Suprapubic skin (tissue), 4 donors: Measurements from ENCODE around the gene UBAC1.

Experiments
- EP300 ChIP-seq: sonication (generic); formaldehyde crosslinking; IDR thresholded peaks from one replicate; pipeline ENCODE4 v1.6.1; 2017; ENCODE audit warnings: antibody characterized with exemption
- POLR2AphosphoS5 ChIP-seq, 3 donors: sonication (generic); formaldehyde crosslinking; IDR thresholded peaks; one replicate each; pipeline ENCODE4 v1.6.1; 2017; ENCODE audit warnings: antibody characterized with exemption in 3 of 3
- TF ChIP-seq, protein P1 (sequence below), 2 donors: fragments of 200-600 bp in 1 of 2; fragments of 450-650 bp in 1 of 2; sonication (generic) in 1 of 2; IDR thresholded peaks; one replicate each; pipeline ENCODE4 v1.5.1; 2016 to 2019; ENCODE audit warnings: antibody characterized with exemption in 2 of 2, mild to moderate bottlenecking in 1 of 2, moderate library complexity in 1 of 2

DNA sequence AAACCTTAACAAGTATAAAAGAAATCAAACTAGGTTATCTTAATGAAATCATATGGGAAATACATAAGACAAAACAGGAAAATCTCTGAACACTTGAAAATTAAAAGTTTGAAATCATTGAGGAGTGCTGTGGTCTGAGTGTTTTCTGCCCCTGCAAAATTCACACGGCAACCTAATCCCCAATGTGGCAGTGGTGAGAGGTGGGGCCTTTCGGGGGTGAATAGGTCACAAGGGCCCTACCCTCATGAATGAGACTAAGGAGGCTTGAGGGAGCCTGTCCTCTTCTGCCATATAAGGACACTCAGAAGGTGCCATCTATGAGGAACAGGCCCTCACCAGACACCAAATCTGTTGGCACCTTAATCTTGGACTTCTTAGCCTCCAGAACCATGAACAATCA is 64.5 kb downstream of the UBAC1 start:
- TF ChIP-seq, protein P1, sequence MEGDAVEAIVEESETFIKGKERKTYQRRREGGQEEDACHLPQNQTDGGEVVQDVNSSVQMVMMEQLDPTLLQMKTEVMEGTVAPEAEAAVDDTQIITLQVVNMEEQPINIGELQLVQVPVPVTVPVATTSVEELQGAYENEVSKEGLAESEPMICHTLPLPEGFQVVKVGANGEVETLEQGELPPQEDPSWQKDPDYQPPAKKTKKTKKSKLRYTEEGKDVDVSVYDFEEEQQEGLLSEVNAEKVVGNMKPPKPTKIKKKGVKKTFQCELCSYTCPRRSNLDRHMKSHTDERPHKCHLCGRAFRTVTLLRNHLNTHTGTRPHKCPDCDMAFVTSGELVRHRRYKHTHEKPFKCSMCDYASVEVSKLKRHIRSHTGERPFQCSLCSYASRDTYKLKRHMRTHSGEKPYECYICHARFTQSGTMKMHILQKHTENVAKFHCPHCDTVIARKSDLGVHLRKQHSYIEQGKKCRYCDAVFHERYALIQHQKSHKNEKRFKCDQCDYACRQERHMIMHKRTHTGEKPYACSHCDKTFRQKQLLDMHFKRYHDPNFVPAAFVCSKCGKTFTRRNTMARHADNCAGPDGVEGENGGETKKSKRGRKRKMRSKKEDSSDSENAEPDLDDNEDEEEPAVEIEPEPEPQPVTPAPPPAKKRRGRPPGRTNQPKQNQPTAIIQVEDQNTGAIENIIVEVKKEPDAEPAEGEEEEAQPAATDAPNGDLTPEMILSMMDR (IDR thresholded peaks at IDR 0.05) = no peak
- TF ChIP-seq EP300 = no peak
- TF ChIP-seq POLR2AphosphoS5 (IDR thresholded peaks at IDR 0.05) = no peak
